Liver (tissue), 3 donors: ENCODE measurements around the gene PRMT7.
A peak's percentile ranks its signal among the peaks of the same experiment; 100 is the strongest.

Source experiments
- EGR1 ChIP-seq, 2 donors: IDR thresholded peaks; 2 replicates each; pipeline ENCODE4 v1.6.1; 2016 to 2018; ENCODE audit warnings: antibody characterized with exemption in 2 of 2, low read depth in 2 of 2
- FOXA1 ChIP-seq: IDR thresholded peaks from 2 replicates; pipeline ENCODE4 v1.6.1; 2016; ENCODE audit warnings: antibody characterized with exemption
- NR2F2 ChIP-seq: IDR thresholded peaks from 2 replicates; pipeline ENCODE4 v1.6.1; 2016; ENCODE audit warnings: antibody characterized with exemption
- RAD21 ChIP-seq, 2 donors: IDR thresholded peaks; 2 replicates each; pipeline ENCODE4 v1.6.1; 2016; ENCODE audit warnings: antibody characterized with exemption in 2 of 2, mild to moderate bottlenecking in 2 of 2
- RXRA ChIP-seq, 2 donors: IDR thresholded peaks; 2 replicates each; pipeline ENCODE4 v1.6.1; 2017 to 2018; ENCODE audit warnings: antibody characterized with exemption in 2 of 2, mild to moderate bottlenecking in 1 of 2
- YY1 ChIP-seq: IDR thresholded peaks from 2 replicates; pipeline ENCODE4 v1.6.1; 2016; ENCODE audit warnings: antibody characterized with exemption, mild to moderate bottlenecking
- TF ChIP-seq, protein P1 (sequence below): fragments of 150-350 bp; IDR thresholded peaks from 2 replicates; pipeline ENCODE4 v1.5.1; 2017; ENCODE audit warnings: improper control_type of control experiment, low read depth, low read length; ENCODE audit not compliant: missing input control
- TF ChIP-seq, protein P2 (sequence below): IDR thresholded peaks from 2 replicates; pipeline ENCODE4 v1.6.1; 2016; ENCODE audit warnings: antibody characterized with exemption
- TF ChIP-seq, protein P3 (sequence below): IDR thresholded peaks from 2 replicates; pipeline ENCODE4 v1.6.1; 2016; ENCODE audit warnings: antibody characterized with exemption
- TF ChIP-seq, protein P4 (sequence below): IDR thresholded peaks from 2 replicates; pipeline ENCODE4 v1.6.1; 2016; ENCODE audit warnings: antibody characterized with exemption
- donor health status: healthy.
- donor health status: healthy.

DNA sequence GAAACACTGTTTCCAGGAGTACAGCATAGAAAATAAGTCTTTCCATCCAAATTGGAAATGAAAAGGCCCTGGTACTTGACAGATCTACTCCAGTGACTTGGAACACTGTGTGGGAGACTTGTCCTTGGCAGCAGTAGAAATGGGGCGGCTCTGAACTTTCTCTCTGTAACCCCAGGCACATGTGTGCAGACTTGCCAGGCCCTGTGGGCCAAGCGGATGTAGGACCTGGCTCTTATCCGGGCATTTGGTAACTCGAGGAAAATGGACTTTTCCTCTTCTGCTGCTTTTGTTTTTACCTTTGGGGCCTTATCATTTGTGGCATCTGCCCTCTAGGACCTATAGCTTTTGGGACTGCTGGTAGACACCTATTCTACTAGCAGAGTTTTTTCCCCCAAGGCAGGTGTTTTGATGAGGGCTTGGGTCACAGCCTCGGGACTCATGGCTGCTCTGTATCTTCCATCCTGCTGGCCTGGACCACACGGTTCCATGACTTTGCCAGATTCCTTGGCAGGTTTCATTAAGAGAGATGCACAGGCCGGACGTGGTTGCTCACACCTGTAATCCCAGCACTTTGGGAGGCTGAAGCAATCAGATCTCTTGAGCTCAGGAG, 94.0 kb downstream of the PRMT7 start:
- TF ChIP-seq, protein P1, sequence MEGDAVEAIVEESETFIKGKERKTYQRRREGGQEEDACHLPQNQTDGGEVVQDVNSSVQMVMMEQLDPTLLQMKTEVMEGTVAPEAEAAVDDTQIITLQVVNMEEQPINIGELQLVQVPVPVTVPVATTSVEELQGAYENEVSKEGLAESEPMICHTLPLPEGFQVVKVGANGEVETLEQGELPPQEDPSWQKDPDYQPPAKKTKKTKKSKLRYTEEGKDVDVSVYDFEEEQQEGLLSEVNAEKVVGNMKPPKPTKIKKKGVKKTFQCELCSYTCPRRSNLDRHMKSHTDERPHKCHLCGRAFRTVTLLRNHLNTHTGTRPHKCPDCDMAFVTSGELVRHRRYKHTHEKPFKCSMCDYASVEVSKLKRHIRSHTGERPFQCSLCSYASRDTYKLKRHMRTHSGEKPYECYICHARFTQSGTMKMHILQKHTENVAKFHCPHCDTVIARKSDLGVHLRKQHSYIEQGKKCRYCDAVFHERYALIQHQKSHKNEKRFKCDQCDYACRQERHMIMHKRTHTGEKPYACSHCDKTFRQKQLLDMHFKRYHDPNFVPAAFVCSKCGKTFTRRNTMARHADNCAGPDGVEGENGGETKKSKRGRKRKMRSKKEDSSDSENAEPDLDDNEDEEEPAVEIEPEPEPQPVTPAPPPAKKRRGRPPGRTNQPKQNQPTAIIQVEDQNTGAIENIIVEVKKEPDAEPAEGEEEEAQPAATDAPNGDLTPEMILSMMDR = no peak
- TF ChIP-seq, protein P2, sequence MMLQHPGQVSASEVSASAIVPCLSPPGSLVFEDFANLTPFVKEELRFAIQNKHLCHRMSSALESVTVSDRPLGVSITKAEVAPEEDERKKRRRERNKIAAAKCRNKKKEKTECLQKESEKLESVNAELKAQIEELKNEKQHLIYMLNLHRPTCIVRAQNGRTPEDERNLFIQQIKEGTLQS = no peak
- TF ChIP-seq EGR1 (IDR thresholded peaks at IDR 0.05; ENCODE audit: low read depth in 2 of 2) = no peak
- TF ChIP-seq, protein P3, sequence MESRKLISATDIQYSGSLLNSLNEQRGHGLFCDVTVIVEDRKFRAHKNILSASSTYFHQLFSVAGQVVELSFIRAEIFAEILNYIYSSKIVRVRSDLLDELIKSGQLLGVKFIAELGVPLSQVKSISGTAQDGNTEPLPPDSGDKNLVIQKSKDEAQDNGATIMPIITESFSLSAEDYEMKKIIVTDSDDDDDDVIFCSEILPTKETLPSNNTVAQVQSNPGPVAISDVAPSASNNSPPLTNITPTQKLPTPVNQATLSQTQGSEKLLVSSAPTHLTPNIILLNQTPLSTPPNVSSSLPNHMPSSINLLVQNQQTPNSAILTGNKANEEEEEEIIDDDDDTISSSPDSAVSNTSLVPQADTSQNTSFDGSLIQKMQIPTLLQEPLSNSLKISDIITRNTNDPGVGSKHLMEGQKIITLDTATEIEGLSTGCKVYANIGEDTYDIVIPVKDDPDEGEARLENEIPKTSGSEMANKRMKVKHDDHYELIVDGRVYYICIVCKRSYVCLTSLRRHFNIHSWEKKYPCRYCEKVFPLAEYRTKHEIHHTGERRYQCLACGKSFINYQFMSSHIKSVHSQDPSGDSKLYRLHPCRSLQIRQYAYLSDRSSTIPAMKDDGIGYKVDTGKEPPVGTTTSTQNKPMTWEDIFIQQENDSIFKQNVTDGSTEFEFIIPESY = no peak
- TF ChIP-seq, protein P4, sequence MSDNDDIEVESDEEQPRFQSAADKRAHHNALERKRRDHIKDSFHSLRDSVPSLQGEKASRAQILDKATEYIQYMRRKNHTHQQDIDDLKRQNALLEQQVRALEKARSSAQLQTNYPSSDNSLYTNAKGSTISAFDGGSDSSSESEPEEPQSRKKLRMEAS = peak; percentile 20
- TF ChIP-seq RAD21 (IDR thresholded peaks at IDR 0.05) = no peak
- TF ChIP-seq NR2F2 = no peak
- TF ChIP-seq RXRA (IDR thresholded peaks at IDR 0.05) = peak in 1 of 2 donors; percentile 59
- no peak for TF ChIP-seq YY1
- TF ChIP-seq FOXA1 = no peak
